KOPT-K1 (cell line): ENCODE results near the gene CLCN7.

ENCODE experiments used
- H3K27ac ChIP-seq: fragments of 200-600 bp; sonication (generic); 2 replicates; pipeline ENCODE4 v1.5.1; 2016; ENCODE audit warnings: antibody characterized with exemption, mild to moderate bottlenecking, low read depth, low read length; ENCODE audit not compliant: poor library complexity, severe bottlenecking
- H3K36me3 ChIP-seq: fragments of 200-600 bp; sonication (generic); 2 replicates; pipeline ENCODE4 v1.5.1; 2017; ENCODE audit warnings: antibody characterized with exemption, mild to moderate bottlenecking, low read length, moderate library complexity; ENCODE audit not compliant: insufficient read depth
- H3K9me3 ChIP-seq: fragments of 200-600 bp; sonication (generic); 2 replicates; pipeline ENCODE4 v1.5.1; 2017; ENCODE audit warnings: antibody characterized with exemption, low read length, mild to moderate bottlenecking; ENCODE audit not compliant: insufficient read depth, poor library complexity, severe bottlenecking

The CLCN7 gene

GRCh38 chr16:1508494-1509187 is 33.8 kb upstream of the CLCN7 start:
- H3K36me3 ChIP-seq: peaks cover 71% of the 10 kb centered on the region; the same call in 1 of the 2 replicates
- no peaks in the 10 kb centered on the region for H3K9me3 ChIP-seq
- H3K27ac ChIP-seq: no peak overlapping the region

DNA sequence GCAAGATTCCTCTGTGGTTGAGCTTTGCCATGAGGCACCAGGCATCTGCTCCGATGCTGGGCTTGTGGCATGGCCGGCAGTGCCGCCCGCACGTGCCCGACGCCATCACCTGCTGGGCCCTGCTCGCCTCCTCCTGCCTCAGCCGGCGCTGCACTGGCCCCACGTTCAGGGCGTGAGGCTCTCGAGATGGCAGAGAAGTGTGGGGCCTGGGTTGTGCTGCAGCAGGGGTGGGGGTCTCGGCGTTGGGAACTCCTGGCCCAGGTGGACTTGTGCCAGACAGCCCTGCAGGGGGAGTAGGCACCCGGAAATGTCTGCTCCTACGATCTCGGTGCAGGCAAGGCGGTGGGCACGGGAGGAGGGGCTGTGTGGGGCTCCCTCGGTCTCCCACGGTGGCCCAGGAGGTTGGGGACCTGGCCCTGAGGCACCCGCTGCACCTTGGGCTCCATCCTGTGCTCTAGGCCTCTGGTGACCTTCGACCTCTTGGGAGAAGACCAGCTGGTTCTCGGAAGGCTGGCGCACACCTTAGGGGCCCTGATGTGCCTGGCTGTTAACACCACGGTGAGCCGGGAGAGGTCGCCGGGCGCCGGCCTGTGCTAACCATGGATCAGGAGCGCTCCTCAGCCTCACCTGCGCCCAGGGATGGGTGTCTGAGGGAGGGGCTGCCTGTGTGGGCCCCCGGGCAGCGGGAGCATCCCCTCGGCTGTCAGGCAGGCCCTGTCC is 31.8 kb upstream of the CLCN7 start:
- peaks cover 80% of the 10 kb centered on the region for H3K36me3 ChIP-seq
- H3K9me3 ChIP-seq: no peaks in the 10 kb centered on the region
- no peak overlapping the region for H3K27ac ChIP-seq

DNA sequence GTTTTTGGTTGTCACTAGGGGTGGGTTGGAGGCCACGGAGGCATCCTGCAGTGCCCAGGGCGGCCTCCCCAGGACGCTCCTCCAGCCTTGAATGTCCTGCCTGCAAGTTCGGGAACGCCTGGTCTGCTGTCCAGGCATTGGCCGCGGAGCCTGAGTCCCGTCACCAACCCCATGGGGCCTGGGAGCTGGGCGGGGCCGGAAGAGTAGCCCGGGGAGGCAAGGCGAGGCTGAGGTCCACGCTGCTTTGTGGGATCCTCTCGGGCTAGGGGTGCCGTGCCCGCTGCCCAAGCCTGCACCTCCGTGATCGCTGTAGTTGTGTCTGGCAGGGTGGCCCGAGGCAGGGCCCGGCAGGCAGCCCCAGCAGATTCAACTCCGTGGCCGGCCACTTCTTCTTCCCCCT is 31.1 kb upstream of the CLCN7 start:
- peaks cover 80% of the 10 kb centered on the region for H3K36me3 ChIP-seq
- H3K27ac ChIP-seq: no peak overlapping the region
- H3K9me3 ChIP-seq: no peaks in the 10 kb centered on the region

DNA sequence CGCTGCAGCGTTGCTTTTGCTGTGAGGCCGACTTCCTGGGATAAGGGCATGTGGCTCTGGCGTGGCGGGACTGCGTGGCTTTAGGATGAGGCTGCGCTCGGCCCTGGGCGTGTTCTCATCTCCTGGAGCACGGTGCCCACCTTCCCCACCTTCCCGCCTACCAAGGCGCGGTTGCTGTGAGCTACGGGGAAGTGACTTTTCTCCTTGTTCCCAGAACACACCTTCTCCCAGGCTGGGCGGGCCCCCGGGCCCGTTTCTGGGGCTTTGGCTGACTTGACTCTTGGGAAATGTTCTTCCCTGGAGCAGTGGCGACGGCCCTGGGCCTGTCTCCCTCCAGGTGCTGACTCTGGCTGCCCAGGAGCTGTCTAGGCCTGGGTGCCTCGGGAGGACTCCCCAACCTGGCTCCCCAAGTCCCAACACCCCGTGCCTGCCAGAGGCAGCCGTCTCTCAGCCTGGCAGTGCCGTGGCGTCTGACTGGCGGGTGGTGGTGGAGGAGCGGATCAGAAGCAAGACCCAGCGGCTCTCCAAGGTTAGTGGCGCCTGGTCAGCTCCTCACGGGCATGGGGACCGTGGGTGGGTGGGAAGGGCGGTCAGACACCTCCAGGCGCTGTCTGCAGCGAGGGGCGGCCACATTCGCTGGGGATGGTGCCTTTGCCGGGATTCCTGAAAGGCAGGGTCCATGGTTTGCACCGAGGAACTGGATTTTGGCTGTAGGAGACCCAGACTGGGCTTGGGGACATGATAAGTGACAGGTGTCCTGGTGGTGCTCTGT is 30.4 kb upstream of the CLCN7 start:
- Histone ChIP-seq H3K36me3 (peaks cover 80% of the 10 kb centered on the region), H3K9me3 (no peaks in the 10 kb centered on the region), H3K27ac (no peak overlapping the region)

DNA sequence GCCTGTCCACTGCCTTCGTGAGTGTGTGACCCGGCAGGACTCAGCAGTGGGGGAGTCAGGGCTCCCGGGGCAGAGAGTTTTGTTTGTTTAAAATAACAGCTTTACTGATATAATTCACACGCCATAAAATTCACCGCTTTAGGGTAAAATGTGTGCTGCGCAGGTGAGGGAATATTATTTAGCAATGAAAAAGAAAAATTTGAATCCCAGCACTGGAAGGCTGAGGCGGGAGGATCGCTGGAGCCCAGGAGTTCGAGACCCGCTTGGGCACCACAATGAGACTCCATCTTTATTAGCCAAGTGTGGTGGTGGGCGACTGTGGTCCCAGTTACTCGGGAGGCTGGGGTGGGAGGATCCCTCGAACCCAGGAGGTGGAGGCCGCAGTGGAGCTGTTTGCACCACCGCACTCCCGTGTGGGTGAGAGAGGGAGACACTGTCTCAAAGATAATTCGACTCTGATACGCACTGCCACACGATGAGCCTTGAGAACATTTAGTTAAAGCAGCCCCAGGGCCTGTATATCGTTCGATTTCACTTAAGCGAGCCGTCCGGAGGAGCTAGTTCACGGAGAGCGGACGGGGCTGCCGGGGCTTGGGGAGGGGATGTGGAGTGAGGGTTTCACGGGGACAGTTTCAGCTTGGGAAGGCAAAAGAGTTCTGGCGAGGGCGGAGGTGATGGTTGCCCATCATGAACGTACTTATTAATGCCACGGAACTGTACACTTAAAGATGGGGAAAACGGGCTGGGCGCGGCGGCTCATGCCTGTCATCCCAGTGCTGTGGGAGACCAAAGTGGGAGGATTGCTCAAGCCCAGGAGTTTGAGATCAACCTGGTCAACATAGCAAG is 28.5 kb upstream of the CLCN7 start:
- Histone ChIP-seq H3K9me3 (no peaks in the 10 kb centered on the region), H3K27ac (no peak overlapping the region), H3K36me3 (peaks cover 81% of the 10 kb centered on the region)

DNA sequence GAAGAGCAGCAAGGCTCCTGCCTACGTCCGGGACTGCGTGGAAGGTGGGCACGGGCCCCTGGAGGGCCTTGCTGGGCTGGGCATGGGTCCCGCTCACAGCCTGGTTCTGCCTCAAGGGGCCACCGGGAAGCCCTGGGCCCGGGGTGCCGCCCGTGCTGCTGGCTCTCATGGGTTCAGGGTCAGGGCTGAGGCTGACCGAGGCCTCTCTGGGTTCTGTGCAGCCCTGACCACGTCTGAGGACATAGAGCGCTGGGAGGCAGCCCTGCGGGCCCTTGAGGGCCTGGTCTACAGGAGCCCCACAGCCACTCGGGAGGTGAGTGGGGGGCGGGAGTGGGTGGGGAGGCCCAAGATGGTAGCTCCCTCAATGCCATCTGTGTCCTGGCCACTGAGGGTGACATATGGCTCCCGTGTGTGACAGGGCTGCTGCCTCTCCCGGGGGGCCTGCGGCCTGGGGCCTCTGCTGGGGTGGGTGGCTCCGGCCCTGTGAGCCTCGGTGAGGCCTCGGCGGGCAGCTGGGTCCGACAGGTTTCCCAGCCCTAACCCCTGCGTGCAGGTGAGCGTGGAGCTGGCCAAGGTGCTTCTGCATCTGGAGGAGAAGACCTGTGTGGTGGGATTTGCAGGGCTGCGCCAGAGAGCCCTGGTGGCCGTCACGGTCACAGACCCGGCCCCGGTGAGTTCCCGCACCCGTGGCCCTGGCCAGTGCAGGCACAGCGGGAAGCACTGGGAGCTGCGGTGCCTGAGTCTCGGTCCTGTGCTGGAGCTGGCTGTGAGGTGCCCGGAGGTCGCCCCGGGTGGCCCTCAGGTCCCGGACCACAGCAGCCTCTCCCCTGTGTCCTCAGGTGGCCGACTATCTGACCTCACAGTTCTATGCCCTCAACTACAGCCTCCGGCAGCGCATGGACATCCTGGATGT is 27.5 kb upstream of the CLCN7 start:
- H3K9me3 ChIP-seq: no peaks in the 10 kb centered on the region
- H3K27ac ChIP-seq: no peak overlapping the region
- peaks cover 82% of the 10 kb centered on the region for H3K36me3 ChIP-seq

GRCh38 chr16:1501630-1502029 is 26.8 kb upstream of the CLCN7 start:
- no peak overlapping the region for H3K27ac ChIP-seq
- H3K9me3 ChIP-seq: no peaks in the 10 kb centered on the region
- peaks cover 82% of the 10 kb centered on the region for H3K36me3 ChIP-seq

DNA sequence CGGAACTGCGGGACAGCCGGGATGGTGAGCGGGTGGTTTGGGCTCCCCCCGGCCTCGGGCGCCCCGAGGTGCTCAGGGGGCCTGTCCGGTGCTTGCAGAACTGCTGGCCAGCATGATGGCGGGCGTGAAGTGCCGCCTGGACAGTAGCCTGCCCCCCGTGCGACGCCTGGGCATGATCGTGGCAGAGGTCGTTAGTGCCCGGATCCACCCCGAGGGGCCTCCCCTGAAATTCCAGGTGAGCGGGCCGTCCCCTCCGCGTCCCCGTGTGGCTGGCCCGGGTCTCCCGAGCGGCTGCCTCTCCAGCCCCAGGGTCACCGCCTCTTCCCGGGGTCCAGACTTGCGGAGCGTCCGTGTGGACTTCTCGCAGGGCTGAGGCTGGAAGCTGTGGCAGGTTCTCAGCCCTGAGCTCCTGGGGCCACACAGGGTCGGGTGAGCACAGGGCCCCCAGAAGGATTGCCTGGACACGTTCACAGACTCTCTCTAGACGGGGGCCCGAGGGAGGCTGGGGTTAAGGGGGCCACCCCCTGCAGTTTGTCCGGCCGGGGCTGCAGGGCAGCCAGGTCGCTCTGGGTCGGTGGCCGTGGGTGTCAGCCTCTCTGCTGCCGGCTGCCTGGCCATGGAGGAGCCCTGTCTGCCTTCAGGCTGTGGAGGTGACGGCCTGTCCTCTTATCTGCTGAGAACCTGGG is 25.8 kb upstream of the CLCN7 start:
- Histone ChIP-seq H3K36me3 (peaks cover 83% of the 10 kb centered on the region), H3K9me3 (no peaks in the 10 kb centered on the region), H3K27ac (no peak overlapping the region)

DNA sequence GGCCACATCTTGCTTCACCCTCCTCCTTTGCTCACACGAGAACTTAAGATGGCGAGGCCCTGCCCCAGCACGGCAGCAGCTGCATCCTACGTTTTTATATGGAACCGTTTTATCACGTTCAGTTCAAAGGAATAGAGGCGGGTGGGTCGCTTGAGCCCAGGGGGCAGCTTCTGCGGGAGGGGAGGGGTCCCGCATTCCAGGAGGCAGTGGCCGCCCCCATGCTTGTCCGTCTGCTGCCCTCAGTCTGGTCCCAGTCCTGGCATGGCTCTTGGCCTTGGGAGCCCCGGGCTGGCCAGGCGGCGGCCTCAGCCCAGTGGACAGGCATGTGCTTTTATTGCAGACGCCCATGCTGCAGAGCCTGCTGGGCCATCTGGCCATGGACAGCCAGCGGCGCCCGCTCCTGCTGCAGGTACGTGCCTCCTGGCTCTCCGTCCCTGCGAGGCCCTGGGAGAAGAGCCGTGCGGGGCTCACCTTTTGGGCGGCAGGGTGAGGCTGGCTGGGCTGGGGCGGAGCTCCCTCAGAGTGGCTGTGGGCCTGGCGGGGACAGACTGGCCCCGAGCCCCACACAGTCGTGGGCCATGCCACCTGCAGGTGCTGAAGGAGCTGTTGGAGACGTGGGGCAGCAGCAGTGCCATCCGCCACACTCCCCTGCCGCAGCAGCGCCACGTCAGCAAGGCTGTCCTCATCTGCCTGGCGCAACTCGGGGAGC is 25.1 kb upstream of the CLCN7 start:
- Histone ChIP-seq H3K36me3 (peaks cover 90% of the 10 kb centered on the region), H3K27ac (no peak overlapping the region), H3K9me3 (no peaks in the 10 kb centered on the region)

DNA sequence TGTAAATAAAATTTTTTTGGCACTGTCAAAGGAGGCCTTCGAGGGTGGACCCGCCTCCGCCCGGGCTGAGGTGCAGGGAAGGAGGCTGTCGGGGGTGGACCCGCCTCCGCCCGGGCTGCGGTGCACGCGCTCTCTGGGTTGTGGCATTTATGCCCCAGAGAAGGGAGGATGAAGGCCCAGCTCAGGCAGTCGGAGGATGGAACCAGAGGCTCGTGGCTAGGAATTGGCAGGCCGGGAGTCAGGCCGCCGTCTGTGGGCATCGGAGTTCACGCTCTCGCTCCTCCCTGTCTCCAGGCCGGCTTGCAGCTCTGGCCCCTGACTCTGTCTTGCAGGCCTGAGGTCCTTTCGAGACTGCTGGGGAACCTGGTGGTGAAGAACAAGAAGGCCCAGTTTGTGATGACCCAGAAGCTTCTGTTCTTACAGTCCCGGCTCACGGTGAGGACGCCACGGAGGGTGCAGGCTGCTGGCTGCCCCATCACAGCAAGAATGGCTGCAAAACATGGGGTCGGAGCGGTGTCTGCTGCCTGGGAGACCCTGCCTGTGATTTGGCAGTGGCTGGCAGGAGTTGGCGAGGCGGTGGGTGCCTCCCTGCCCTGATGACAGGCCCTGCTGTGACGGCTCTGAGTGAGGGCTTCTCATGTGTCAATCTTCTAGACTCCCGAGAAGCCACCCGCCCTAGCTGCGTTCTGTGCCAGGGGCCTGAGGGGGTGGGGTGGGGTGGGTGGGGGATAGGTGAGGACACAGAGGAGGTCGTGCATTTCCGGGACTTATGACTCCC is 24.3 kb upstream of the CLCN7 start:
- Histone ChIP-seq H3K36me3 (peaks cover 97% of the 10 kb centered on the region), H3K9me3 (no peaks in the 10 kb centered on the region), H3K27ac (no peak overlapping the region)

DNA sequence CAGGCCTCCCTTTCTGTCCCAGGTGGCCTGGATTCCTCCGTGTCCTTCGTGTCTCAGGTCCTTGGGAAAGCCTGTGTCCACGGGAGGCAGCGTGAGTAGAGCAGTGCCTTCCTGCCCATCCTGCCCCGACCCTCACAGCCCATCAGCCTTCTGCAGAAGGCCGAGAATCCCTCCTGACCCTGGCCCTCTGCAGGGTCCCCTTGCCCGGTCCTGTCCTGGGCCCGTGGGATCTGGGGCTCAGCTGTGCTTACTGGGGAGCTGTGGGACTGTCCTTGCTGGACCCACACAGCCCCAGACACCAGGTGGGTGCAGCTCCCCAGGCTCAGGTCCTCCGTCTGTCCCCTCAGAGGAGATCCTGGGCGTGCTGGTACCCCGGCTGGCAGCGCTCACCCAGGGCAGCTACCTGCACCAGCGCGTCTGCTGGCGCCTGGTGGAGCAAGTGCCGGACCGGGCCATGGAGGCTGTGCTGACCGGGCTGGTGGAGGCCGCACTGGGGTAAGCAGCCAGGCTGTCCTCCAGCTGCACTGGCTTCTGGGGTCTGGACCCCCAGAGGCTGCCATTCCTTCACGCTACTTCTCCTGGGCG is 22.3 kb upstream of the CLCN7 start:
- peaks cover 78% of the 10 kb centered on the region for H3K36me3 ChIP-seq

GRCh38 chr16:1496464-1496863 is 21.6 kb upstream of the CLCN7 start:
- no peaks in the 10 kb centered on the region for H3K9me3 ChIP-seq
- H3K27ac ChIP-seq: no peak overlapping the region
- H3K36me3 ChIP-seq: peaks cover 71% of the 10 kb centered on the region

More for the DNA sequence above, 22.3 kb upstream of the CLCN7 start:
- no peak overlapping the region for H3K27ac ChIP-seq
- no peaks in the 10 kb centered on the region for H3K9me3 ChIP-seq
